HG02938 (cell line): ENCODE data around the gene ALDH3A2.

Experiments used
- ATAC-seq: cut with Tn5 transposase; IDR thresholded peaks from one replicate; pipeline ENCODE4 v1.9.1; 2021; ENCODE audit warnings: mild to moderate bottlenecking, moderate library complexity; ENCODE audit not compliant: unreplicated experiment

The ALDH3A2 gene

GRCh38 chr17:19648475-19649273, at the start of gene ALDH3A2:
ALDH3A2 (plus strand) TSS chr17:19648751; CDS start chr17:19648972, 221 bp downstream.
- peak; percentile 78 for ATAC-seq

- no peak for ATAC-seq
Observed at GRCh38 chr17:19610311-19610710, 38.2 kb upstream of the ALDH3A2 start.

GRCh38 chr17:19610879-19611278, 37.7 kb upstream of the ALDH3A2 start:
- ATAC-seq, result no peak

- no peak for ATAC-seq
Observed at GRCh38 chr17:19613979-19614378, 34.6 kb upstream of the ALDH3A2 start.

DNA sequence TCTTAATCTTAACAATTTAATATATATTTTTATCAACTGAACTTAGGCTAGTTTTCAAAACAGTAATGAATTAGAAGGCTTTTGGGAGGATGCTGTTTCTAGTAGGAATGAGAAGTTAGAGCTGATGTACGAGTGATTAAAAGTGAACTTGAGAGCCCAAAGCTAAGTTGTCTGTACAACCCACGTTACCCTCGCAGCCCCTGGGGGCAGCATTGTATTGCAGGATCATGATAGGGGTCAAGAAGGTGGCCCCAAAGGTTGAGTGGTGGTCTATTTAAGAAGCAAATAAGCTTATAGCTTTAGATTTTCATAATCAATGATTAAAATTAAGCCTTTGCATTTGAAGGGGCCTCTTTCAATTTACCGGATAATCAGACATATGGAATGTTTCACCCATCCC, 33.7 kb upstream of the ALDH3A2 start:
- no peak for ATAC-seq

DNA sequence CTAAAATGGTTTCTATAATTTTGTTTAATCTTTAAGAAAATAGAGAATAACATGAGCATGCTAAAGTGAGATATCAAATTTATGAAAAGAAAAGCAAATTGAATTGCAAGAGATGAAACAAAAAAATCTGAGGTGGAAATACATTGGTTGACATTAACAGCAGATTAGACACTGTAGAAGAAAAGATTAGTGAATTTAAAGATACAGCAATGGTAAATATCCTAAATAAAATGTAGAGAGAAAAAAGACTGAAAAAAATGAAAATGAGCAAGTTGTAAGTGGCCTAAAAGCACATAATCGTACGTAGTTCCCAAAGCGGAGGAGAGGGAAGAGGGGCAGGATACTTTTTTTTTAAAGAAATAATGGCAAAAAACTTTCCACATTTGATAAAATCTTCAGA, 30.5 kb upstream of the ALDH3A2 start:
- ATAC-seq, result no peak

GRCh38 chr17:19619705-19620325, 28.7 kb upstream of the ALDH3A2 start:
- no peak for ATAC-seq

DNA sequence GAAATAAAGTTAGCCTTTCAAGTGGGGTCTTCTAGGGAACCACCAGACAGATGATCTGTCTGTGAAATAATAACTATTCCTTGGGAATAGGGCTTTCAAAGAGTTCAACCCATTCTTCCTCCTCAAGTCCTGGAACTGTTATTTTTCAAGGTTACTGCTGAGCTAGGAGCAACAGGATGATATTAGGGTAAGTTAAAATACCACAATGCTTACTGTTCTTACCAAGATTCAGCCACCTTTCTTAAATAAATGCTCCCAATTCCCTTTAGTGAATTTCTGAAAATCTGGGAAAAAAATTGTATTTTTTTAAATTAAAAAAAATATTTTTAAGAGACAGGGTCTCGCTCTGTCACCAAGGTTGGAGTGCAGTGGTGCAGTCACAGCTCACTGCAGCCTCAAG, 26.9 kb upstream of the ALDH3A2 start:
- ATAC-seq, result no peak

GRCh38 chr17:19626079-19626478, 22.5 kb upstream of the ALDH3A2 start:
- no peak for ATAC-seq

GRCh38 chr17:19629449-19629848, 19.1 kb upstream of the ALDH3A2 start:
- no peak for ATAC-seq

DNA sequence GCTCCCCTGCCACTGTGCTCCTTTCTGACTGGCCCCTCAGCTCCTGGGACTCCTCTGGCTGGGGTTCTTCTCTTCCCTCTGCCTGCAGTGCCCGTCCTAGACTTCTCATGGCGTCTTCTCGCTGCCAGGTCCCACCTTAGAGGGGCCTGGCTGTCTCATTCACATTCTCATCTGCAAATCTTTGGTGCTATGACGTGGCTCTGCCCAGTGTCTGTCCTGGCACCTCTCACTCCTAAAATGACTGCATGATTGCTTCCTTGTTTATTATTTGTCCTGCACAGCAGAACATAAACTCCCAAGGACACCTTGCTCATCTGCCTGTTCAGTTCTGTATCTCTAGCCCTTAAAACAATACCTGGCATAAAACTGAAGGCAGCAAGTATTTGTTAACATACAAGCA, 18.5 kb upstream of the ALDH3A2 start:
- no peak for ATAC-seq

DNA sequence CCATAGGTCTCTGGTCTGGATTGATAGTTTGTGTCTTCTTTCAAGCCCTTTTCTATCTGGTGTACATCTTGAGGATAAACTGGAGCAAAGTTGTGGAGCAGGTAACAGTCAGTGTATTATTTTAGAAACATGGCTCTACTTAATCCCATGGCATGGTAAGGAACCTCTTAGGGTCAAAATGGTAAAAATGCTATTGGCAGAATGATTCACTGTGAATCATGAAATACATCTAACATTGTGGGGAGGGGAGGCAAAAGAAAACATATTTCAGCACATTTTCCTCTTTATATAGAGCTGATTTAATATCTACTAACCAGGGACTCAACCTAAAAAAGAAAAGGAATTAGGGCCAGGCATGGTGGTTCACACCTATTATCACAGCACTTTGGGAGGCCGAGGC, 17.9 kb upstream of the ALDH3A2 start:
- ATAC-seq, result no peak

DNA sequence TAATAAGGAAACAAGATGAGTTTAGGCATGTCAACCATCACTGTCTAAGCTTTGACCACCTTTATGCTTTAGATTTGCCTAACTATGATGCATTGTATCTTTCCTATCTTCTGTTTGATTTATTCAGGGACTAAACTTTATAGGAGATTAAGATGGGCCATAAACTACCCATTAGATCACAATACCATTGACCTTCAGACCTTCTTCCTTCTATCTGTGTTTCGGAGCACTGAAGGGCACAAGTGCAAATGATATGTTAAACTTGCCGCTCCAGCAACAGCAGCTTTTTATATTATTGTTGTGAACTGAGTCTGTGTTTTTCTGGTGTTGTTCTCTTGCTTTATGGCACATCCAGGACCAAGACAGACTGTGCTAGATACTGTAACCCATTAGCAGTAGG, 16.6 kb upstream of the ALDH3A2 start:
- ATAC-seq, result no peak

DNA sequence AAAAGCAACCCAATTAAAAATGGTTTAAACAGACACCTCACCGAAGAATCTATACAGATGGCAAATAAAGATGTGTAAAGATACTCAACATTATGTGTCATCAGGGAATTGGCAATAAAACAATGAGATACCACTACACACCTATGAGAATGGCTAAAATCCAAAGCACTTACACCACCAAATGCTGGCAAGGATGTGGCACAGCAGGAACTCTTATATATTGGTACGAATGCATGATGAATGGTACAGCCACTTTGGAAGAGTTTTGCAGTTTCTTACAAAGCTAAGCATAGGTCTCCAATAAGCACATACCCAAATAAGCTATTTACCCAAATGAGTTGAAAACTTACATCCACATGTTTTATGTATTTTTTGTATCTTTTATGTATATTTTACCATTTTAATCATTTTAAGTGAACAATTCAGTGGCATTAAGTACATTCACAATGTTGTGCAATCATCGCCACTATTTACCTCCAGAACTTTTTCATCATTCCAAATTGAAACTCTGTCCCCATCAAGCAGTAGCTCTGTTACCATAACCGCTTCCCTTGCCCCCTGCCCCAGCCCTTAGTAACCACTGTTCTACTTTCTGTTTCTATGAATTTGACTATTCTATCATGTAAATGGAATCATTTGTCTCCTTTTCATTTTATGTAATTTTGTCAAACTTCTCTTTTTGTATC, 6.7 kb upstream of the ALDH3A2 start:
- ATAC-seq, result no peak

DNA sequence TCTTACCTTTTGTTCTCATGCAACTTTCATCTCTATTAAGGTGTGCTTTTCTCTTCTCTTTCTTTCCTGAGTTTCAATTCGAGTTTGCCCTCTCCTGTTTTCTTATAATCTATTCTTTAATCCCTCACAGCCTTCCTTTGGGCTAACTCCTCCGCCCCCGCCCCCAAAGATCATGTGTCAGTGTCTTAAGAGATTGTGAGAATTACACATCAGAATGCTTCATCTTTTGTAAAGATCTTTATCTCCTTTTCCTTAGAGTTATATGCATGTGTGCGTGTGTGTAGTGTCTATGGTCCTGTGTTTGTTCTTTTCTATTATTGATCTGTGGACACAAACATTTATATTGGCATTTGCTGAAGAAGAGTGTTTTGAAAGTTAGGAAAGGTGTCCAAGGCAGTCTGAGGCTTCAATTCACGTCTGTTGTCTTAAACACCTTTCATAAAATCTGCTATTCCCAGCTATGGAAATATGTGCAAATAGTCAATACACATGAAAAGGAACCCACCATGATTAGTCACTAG, 6.1 kb upstream of the ALDH3A2 start:
- no peak for ATAC-seq

DNA sequence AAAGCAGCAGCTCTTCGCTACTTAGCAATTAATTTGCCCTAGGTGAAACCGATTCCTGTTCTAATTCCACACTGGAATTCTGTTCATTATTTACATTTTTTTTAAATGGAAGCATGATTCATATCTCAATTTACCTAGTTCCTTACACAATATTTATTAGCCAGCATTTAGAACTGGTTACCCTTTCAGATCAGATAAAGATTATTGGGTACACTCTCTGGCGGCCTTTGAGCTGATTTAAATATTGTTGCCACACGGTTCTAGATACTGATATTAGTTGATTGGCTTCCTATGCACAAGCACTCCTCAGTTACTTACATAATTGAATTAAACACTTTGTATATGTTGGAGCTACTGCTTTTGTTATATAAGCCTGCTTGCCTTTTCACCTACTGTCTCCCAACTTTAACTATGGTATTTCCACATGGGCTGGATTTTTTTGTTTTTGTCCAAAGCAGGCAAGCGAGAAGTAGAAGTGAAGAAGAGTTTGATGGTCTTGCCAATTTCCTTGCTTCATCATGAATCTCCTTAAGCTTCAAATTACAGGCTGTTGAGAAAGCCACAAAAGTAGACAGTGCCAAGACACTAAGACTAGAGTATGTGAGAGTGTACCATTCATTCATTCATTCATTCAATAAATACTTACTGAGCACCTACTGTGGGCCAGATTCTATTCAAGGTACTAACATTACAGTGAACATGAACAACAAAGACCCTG, 3.9 kb upstream of the ALDH3A2 start:
- ATAC-seq, result no peak

DNA sequence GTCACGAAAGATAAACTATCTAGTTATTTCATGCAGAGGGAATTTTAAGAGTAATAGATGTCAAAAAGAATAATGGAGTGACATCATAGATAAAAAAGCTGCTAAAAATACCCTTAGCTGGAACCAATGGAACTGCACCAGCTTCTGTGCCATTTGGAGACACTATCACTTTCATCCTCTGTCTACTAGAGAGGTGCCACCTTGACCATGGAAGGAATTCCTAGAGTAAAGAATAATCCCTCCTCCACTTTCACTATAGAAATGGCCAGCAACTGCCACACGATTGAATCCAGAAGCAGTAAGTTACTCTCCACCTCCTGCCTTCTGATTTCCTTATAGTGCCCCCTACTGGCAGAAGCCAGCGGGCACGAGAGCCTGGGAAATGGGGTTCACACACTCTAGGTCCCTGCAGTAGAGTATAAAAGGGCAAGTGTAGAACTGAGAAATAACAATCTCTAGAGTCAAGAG, 2.8 kb upstream of the ALDH3A2 start:
- no peak for ATAC-seq

GRCh38 chr17:19646788-19647696, 1.5 kb upstream of the ALDH3A2 start:
- ATAC-seq, result no peak

DNA sequence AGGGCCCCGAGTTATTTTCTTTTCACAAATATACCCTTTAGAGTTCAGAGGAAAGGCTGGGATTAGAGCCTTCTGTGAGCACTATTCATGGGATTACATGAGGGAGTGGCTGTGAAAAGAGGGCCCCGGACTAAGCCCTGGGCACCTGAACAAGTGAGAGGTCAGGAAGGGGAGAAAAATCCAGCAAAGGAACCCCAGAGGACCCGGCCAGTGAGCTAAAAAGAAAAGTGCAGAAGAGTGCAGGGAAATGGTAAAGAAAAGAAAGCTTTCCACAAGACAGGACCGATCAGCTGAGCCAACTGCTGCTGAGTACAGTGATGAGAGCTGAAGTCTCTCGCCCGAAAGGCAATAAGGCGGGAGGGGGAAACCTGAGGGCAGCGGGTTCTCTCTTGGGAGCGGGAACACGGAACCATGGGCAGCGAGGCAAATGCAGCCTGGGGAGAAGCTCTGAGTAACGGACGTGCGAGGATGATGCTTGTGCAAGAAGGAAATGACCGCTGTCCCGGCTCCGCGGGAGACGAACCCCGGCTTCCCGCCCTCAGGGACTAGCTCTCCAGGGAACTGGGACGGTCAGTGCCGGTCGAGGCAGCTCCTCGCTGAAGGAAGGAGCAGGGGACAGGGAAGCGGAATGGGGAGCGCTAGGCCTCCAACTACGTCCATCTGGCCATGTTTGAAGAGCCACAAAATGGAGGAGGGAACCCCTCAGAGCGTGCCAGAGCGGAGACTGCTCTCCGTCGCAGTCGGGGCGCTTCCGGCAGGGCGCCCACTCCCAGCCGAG, 665 bp upstream of the ALDH3A2 start:
- peak; percentile 37 for ATAC-seq
